Smooth muscle cell (in vitro differentiated cells): Measurements from ENCODE around the gene DES. TPM values are rescaled to one million over a fixed set of nuclear protein-coding genes. Genes with fewer than 3 reads are reported as not detected.
A peak's percentile ranks its signal among the peaks of the same experiment; 100 is the strongest.

ENCODE experiments used
- DNase-seq: peaks from one replicate; lab custom pipeline; 2025; ENCODE audit not compliant: unreplicated experiment; lab: John Stamatoyannopoulos, UW
- H2AFZ ChIP-seq: fragments of 200-600 bp; sonication (generic); 2 replicates; pipeline ENCODE4 v1.6.0; 2016; ENCODE audit warnings: antibody characterized with exemption, low read depth, mild to moderate bottlenecking
- H3F3A ChIP-seq: fragments of 200-600 bp; sonication (generic); 2 replicates; pipeline ENCODE4 v1.6.0; 2017; ENCODE audit warnings: antibody characterized with exemption, low read depth
- H3K27ac ChIP-seq: fragments of 200-600 bp; sonication (generic); 2 replicates; pipeline ENCODE4 v1.5.1; 2016; ENCODE audit warnings: low read depth, mild to moderate bottlenecking
- H3K27me3 ChIP-seq: fragments of 200-600 bp; sonication (generic); 2 replicates; pipeline ENCODE4 v1.6.1; 2016; ENCODE audit warnings: low read depth, mild to moderate bottlenecking
- H3K36me3 ChIP-seq: fragments of 200-600 bp; sonication (generic); 2 replicates; pipeline ENCODE4 v1.5.1; 2016; ENCODE audit warnings: low read depth
- H3K4me1 ChIP-seq: fragments of 200-600 bp; sonication (generic); 2 replicates; pipeline ENCODE4 v1.5.1; 2016; ENCODE audit warnings: low read depth
- H3K4me2 ChIP-seq: fragments of 200-600 bp; sonication (generic); 2 replicates; pipeline ENCODE4 v1.6.0; 2016; ENCODE audit warnings: mild to moderate bottlenecking
- H3K4me3 ChIP-seq: fragments of 200-600 bp; sonication (generic); 2 replicates; pipeline ENCODE4 v1.5.1; 2016; ENCODE audit warnings: mild to moderate bottlenecking
- H3K79me2 ChIP-seq: fragments of 200-600 bp; sonication (generic); 2 replicates; pipeline ENCODE4 v1.6.0; 2016; ENCODE audit warnings: low read depth, mild to moderate bottlenecking
- H3K9ac ChIP-seq: fragments of 200-600 bp; sonication (generic); 2 replicates; pipeline ENCODE4 v1.6.0; 2016; ENCODE audit warnings: low read depth
- H3K9me3 ChIP-seq: fragments of 200-600 bp; sonication (generic); replicated peaks from 2 replicates; pipeline ENCODE4 v1.5.1; 2016; ENCODE audit warnings: low read depth
- H4K20me1 ChIP-seq: fragments of 200-600 bp; sonication (generic); 2 replicates; pipeline ENCODE4 v1.6.0; 2016; ENCODE audit warnings: low read depth
- WGBS: methylation state at CpG from one replicate; pipeline ENCODE4 v1.1.7; 2016; ENCODE audit warnings: low lambda C conversion rate; 5-methylcytosine and 5-hydroxymethylcytosine counted together
- polyA plus RNA-seq: library from polyadenylated mRNA; unstranded; fragments of >200 nt; fragmentation: Nextera tagmentation; extraction: Ambion mirVana; gene quantifications from 2 replicates; pipeline ENCODE4 v1.2.1, GENCODE V29; 2016
- total RNA-seq: library from RNA; depleted of rRNA; stranded (reverse); fragments of >200 nt; gene quantifications from 2 replicates; pipeline ENCODE4 v1.2.3, GENCODE V29; 2014
- TF ChIP-seq, protein P1 (sequence below): fragments of 200-600 bp; sonication (generic); IDR thresholded peaks from 2 replicates; pipeline ENCODE4 v1.5.1; 2017; ENCODE audit warnings: borderline replicate concordance, mild to moderate bottlenecking, antibody characterized with exemption; ENCODE audit not compliant: insufficient read depth, poor library complexity, severe bottlenecking

The DES gene
- total and polyA plus RNA-seq, 2 experiments from 2014 or later: 103 to 109 TPM

GRCh38 chr2:219457784-219458369 lies 39.7 kb downstream of the DES start:
- Histone ChIP-seq H3K36me3 (no peaks in the 10 kb centered on the region), H3K27ac (no peak overlapping the region), H4K20me1 (peaks cover 4% of the 10 kb centered on the region), H3F3A (peaks cover 12% of the 10 kb centered on the region), H3K9me3 (no peaks in the 10 kb centered on the region), H2AFZ (no peak overlapping the region), H3K4me3 (no peak overlapping the region), H3K79me2 (no peaks in the 10 kb centered on the region), H3K9ac (no peak overlapping the region), H3K27me3 (no peaks in the 10 kb centered on the region), H3K4me2 (no peak overlapping the region), H3K4me1 (peaks cover 33% of the 10 kb centered on the region)
- TF ChIP-seq, protein P1, sequence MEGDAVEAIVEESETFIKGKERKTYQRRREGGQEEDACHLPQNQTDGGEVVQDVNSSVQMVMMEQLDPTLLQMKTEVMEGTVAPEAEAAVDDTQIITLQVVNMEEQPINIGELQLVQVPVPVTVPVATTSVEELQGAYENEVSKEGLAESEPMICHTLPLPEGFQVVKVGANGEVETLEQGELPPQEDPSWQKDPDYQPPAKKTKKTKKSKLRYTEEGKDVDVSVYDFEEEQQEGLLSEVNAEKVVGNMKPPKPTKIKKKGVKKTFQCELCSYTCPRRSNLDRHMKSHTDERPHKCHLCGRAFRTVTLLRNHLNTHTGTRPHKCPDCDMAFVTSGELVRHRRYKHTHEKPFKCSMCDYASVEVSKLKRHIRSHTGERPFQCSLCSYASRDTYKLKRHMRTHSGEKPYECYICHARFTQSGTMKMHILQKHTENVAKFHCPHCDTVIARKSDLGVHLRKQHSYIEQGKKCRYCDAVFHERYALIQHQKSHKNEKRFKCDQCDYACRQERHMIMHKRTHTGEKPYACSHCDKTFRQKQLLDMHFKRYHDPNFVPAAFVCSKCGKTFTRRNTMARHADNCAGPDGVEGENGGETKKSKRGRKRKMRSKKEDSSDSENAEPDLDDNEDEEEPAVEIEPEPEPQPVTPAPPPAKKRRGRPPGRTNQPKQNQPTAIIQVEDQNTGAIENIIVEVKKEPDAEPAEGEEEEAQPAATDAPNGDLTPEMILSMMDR: no peak
- 77% methylated on average over 5 of the region's 5 CpGs for WGBS
- DNase-seq: no peak

GRCh38 chr2:219458996-219459395 lies 40.8 kb downstream of the DES start:
- Histone ChIP-seq H3K4me1 (peaks cover 22% of the 10 kb centered on the region), H3K79me2 (no peaks in the 10 kb centered on the region), H2AFZ (no peak overlapping the region), H3K27me3 (no peaks in the 10 kb centered on the region), H3K36me3 (no peaks in the 10 kb centered on the region), H4K20me1 (peaks cover 4% of the 10 kb centered on the region), H3F3A (peaks cover 5% of the 10 kb centered on the region), H3K9ac (no peak overlapping the region), H3K4me3 (no peak overlapping the region), H3K4me2 (no peak overlapping the region), H3K27ac (no peak overlapping the region), H3K9me3 (no peaks in the 10 kb centered on the region)
- TF ChIP-seq, protein P1: no peak
- no peak for DNase-seq
- 90% methylated on average over 8 of the region's 8 CpGs for WGBS

DNA sequence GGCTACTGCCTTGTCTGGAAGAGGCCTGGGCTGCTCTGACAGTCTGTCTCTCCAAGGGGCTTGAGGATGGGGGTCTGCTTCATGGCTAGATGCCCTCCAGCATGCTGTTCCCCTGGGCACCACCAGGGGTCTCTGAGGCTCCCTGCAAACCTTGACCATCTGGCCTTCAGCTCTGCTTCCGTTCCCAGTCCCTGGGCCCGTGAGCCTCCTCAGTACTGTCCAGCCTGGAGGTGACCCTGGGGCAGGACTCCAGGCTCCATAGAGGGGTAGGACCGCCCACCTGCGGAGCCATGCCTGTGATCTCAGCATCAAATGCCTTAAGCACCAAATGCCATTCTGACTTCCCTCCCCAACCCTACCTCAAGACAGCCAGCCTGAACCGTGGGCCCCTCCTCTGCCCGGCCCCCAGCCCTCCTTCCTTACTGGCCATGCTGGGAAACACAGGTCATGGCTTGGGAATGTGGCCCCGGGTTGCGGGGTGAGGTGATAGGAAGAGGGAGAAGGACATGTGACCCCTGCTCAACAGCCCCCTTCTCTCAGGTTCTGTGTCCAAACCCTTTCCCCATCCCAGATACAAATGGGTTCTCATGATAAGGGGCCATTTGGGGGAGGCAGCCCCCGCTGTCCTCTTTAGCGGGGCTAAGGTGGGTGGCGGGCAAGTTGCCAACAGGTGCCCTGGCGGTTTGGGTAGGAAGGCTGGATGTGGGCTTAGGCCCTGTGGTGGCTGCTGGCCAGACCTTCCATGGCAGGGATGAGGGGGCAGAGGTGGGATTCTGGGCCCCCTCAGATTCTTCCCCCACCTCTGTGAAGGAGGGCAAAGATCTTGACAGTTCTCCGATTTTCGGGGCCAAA lies 41.5 kb downstream of the DES start:
- Histone ChIP-seq H3K79me2 (no peaks in the 10 kb centered on the region), H3K27me3 (no peaks in the 10 kb centered on the region), H3F3A (peaks cover under 1% of the 10 kb centered on the region), H3K4me2 (peak overlapping the region; percentile 80), H3K4me3 (no peak overlapping the region), H3K4me1 (peaks cover 20% of the 10 kb centered on the region), H3K9ac (no peak overlapping the region), H3K9me3 (no peaks in the 10 kb centered on the region), H3K27ac (no peak overlapping the region), H3K36me3 (no peaks in the 10 kb centered on the region), H4K20me1 (peaks cover 4% of the 10 kb centered on the region), H2AFZ (no peak overlapping the region)
- 47% methylated on average over 14 of the region's 14 CpGs for WGBS
- TF ChIP-seq, protein P1: peak; percentile 83
- DNase-seq: peak; percentile 35
